ENCODE measurements around the gene CDC42SE2.
"Not testable (repeated sequence)": the region's sequence is repeated elsewhere in the genome, so short reads cannot be mapped to it uniquely, and the experiment has no call there.

CDC42SE2 gene

DNA sequence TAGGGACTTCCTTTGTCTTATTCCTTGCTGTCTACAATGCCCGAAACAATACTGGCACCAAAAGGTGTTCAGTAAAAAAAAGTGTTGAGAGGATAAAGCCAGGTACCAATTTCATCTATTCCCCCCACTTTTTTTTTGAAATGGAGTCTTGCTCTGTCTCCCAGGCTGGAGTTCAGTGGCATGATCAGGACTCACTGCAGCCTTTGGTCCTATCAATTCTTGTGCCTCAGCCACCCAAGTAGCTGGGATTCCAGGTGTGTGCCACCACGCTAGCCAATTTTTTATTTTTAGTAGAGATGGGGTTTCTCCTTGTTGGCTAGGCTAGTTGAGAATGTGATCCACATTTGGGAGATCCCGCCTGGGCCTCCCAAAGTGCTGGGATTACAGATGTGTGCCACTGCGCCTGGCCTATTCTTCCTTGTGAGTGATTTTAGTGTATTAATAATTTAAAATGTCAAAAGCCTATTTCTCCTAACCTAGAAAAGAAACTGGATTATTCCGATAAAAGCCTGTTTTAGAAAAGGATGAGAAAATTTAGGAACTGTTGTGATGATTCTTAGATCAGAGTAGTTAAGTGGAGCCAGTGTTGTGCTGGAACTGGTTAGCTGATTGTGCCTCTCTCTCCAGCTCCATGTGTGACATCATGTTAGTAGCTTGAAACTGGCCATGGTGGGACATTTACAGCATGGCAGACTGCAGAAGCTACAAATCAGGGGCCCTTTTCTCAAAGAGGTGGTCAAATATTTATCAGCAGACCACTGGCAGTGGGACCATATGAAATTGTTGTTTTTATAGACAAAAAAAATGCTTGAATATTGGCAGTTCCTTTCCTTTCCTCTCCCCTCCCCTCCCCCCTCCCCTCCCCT, 14.3 kb downstream of the CDC42SE2 start:
- no peak for DNase-seq (ENCODE audit: low read depth)

DNA sequence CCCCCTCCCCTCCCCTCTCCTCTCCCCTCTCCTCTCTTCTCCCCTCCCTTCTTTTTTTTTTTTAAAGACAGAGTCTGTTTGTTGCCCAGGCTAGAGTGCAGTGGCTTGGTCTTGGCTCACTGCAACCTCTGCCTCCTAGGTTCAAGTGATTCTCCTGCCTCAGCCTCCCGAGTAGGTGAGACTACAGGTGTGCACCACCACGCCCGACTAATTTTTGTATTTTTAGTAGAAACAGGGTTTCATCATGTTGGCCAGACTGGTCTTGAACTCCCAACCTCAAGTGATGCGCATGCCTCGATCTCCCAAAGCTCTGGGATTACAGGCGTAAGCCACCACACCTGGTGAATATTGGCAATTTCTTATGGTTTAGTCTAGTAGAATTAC, 14.9 kb downstream of the CDC42SE2 start:
- not testable (repeated sequence) for DNase-seq (ENCODE audit: low read depth)

DNA sequence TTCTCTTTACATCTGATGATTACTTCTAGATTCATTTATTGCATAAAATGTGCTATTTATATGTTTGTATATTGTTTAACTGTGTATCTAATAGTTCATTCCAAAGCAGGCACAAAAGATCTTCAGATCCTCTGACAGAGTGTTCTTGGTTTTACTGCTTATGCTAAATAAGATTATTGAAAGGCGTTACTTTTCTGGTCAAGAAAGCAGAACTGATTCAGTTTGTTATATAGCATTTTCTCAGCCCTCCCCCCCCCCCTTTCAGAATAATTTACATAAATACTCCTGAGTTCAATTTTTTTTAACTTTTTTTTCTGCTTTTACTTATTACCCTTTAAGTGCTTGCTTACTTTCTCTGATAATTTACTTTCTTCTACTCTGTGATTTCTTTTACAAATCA, 15.4 kb downstream of the CDC42SE2 start:
- no peak for DNase-seq (ENCODE audit: low read depth)

DNA sequence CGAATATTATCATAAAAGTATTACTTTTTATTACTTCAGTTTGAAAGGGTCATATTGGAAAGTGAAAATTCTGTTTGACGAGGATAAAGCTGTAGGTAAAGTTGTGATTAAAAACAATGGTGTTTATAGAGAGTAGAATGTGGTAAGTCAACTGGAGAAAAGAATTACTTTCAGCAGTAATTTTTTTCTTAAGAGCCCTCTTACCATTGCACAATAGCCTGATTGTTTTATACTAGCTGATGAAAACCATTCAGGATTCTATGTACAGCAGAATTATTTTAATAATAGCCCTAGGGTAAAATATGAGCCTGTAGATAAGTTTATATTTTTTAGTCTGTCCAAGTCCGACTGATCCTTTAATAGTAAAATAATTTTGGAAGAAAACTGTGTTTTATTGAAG, 16.6 kb downstream of the CDC42SE2 start:
- DNase-seq (ENCODE audit: low read depth): no peak

DNA sequence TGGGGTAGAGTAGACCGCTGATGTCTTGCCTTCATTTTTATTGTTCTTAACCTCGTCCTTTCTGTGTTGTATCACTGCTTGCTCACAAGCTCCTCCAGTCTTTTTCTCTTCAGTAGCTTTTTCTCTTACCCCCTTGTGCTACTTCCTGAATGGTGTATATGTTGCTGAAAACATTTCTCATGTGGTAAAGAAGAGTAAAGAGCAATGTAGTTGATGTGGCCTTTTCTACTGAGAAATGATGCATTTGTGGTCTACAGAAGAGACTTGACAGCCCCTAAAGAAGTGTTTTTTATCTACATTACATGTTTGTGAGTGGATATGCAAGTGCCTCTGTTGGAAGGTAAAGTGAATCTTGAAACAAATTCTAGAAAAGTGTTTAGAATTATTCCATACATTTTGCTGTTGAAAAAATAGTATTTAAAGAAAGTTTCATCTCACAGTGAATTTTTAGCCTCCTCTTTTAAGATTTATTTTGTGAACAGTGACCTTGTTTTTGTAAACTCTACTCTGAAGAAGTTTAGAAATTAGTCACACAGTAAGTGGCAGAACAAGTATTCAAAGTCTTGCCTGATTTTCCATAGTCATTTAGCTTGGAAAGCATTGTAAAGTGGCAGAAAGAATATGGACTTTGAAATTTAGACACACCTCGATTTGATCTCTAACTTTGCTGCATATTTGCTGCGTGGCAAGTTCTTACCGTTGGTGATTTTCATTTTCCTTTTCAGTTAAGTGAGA, 17.4 kb downstream of the CDC42SE2 start:
- no peak for DNase-seq (ENCODE audit: low read depth)

DNA sequence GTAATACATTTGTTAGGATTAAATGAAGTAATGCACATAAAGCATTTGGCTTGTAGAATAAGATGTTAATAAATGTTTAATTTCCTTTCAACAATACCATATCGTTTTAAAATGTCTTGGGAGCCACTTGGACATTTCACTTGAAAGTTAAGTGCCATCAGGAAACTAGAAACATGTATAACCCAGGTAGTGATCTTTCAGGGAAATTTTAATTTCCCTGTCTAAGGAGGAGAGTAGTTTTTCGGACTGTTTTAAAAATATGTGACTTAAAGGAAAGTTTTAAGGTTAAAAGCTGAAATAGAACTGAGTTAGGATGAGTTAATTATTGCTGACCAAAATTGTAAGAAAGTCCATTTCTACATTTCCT, 18.0 kb downstream of the CDC42SE2 start:
- DNase-seq (ENCODE audit: low read depth): no peak

DNA sequence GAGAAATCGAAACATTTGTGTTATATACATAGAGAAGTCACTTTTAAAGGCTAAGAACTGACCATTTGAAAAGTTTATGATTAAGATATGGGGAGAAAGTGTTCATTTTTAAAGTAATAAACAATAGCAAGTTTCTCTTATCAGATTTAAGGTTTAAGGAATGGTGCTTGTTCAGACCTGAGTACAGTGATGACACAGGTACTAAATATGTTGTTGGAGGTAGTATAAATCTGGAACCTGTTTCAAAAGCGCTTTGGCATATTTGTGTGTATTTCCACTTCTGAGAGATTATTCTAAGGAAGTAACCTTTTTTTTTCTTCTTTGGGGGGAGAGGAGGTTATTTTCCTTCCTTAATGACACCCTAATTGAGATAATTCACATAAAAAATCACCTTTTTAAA, 18.4 kb downstream of the CDC42SE2 start:
- DNase-seq (ENCODE audit: low read depth): no peak

DNA sequence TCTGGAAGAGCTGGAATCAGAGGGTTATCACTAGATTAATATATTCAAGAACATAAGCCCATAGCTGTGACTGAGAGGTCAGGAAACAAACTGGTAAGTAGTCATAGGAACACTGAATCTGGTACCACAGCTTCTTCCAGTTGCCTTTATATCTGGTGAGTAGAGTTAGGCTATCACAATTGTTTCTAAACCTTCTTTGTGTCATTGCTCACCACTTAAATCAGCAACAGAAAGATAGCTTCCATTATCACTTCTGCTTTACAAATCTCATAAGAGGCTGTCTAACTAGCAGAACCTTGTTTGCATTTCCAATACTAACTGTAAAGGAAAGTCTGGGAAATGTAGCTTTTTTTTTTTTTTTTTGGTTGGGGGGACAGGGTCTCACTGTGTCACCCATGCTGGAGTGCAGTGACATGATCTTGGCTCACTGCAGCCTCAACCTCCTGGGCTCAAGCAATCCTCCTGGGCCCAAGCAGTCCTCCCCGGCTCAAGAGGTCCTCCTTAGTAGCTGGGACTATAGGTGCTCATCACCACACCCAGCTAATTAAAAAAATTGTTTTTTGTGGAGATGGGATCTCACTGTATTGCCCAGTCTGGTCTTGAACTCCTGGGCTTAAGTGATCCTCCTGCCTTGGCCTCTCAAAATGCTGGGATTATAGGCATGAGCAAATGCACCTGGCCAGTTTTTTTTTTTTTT, 22.0 kb downstream of the CDC42SE2 start:
- no peak for DNase-seq (ENCODE audit: low read depth)

DNA sequence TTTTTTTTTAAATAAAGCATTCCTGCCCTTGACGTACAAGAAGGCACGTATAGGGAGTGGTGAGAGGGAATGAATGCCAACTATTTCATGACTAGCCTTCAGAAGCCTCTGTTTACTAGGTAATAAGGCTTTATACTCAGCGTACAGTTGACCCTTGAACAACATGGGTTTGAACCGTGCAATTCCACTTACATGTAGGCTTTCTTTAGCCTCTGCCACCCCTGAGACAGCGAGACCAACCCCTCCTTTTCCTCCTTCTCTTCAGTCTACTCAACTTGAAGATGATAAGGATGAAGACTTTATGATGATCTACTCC, 22.5 kb downstream of the CDC42SE2 start:
- DNase-seq (ENCODE audit: low read depth): no peak

DNA sequence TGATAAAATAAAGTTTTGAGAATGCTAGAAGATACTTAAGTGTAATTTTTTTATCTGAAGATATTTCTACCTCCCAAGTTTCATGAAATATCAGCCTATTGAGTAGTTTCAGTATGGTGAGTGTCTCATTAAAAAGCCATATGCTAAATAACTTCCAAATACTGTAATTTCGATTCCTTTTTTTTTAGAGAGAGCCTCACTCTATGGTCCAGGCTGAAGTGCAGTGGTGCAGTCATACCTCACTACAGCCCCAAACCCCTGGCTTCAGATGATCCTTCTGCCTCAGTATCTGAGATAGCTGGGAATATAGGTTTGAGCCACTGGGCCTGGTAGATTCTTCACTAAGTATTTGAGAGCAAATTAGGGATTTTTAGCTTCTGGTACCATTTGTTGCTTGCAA, 24.5 kb downstream of the CDC42SE2 start:
- DNase-seq (ENCODE audit: low read depth): no peak

DNA sequence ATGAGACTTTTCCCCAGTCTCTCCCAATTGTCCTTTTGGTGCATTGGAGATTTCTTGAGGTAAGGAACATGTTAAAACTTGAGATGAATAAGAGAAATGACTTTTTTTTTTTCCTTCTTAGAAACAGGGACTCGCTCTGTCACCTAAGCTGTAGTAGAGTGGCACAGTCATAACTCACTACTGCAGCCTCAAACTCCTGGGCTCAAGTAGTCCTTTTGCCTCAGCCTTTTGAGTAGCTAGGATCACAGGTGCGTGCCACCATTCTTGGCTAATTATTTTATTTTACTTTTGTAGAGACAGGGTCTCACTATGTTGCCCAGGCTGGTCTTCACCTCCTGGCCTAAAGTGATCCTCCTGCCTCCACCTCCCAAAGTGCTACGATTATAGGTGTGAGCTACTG, 25.9 kb downstream of the CDC42SE2 start:
- DNase-seq (ENCODE audit: low read depth): no peak

DNA sequence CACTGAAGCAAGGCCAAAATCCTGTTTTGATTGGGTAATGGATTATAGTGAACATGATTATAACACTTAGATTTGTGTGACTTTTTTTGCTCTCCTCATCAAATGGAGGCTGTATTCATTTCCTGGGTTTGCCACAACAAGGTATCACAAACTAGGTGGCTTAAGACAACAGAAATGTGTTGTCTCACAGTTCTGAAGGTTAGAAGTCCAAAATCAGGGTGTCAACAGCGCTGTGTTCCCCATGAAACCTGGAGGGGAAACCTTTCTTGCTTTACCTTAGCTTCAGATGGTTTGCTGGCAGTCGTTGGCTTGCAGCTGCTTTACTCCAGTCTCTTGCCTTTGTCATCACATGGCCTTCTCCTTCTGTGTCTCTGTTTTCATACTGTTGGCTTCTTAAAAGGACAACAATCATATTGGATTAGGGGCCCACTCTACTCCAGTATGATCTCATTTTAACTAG, 32.4 kb downstream of the CDC42SE2 start:
- no peak for DNase-seq (ENCODE audit: low read depth)

DNA sequence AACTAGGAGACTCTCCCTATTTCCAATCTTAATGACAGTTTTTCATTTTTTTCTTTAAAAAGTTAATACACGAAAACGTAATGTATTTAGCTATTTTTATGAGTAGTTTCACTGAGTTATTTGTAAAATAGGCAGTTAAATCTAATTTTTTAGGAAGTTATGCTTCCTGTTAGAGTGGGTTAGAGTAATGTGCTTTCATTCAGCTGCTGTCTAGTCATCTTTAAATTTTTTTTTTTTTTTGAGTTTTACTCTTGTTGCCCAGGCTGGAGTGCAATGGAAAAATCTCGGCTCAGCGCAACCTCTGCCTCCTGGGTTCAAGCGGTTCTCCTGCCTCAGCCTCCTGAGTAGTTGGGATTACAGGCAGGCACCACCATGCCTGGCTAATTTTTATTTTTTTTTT, 34.0 kb downstream of the CDC42SE2 start:
- no peak for DNase-seq (ENCODE audit: low read depth)

DNA sequence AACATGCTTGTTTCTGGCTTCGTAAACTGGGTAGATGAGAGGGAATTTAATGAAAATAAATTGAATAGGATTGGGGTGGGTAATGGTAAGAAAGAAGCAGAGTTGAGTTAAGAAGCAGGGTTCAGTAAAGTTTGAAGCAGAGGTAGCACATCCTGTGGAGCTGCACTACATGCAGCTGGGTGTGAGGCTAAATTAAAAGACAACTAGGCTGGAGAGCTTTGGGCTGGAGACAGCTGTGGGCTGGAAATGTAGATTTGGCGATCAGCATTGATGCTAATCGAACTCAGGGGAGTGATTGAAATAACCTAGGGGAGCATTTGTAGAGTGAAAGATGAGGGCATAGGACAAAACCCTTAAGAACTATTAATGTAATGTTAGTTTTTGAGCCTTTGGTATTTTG, 35.6 kb downstream of the CDC42SE2 start:
- DNase-seq (ENCODE audit: low read depth): no peak

DNA sequence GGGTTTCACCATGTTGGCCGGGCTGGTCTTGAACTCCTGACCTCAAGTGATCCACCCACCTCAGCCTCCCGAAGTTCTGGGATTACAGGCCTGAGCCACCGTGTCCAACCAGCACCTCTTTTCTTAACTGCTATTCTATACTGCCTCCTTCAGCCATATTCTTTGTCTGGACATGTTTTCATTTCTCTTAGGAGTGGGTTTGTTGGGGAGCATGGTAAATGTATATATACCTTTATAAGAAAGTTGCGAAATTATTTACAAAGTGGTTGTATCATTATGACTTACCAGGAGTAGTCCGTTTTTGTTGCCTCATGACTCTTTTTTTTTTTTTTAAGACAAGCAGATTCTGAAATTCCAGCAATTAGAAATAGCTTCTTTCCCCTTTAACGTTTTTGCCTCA, 38.7 kb downstream of the CDC42SE2 start:
- no peak for DNase-seq (ENCODE audit: low read depth)

DNA sequence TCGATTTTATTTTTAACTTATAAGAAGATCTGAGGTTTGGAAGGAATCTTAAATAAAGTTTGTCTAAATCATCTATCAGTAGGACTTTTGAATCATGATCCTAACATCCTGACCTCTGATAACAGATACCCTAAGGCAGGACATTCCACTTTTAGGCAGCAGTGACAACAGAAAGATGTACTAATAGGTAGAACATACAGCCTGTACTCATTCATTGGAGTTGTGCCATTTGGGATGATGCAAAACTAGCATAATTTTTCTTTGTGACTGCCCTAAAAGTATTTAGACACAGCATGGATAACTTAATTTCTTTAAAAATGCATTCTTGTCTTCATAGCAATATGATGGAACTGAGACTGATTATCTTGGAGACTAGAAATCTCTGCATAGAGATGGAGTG, 39.7 kb downstream of the CDC42SE2 start:
- DNase-seq (ENCODE audit: low read depth): no peak

DNA sequence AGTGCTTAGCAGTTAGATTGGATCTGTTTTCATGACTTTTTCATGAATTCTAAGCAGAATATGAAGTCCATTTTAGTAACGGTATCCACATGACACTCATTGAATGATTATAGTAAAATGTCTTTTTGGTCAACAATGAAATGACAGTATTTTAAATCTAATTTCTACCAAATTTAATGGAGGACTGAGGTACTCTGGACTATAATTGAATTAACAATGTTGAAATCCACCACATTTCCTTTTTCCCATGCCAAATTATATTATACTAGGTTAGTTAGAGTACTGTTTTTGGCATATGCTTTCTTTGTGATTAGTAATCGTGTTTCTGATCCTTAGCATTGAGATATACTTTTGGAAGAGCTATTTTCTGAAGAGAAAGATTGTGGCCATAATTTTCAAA, 40.6 kb downstream of the CDC42SE2 start:
- no peak for DNase-seq (ENCODE audit: low read depth)

DNA sequence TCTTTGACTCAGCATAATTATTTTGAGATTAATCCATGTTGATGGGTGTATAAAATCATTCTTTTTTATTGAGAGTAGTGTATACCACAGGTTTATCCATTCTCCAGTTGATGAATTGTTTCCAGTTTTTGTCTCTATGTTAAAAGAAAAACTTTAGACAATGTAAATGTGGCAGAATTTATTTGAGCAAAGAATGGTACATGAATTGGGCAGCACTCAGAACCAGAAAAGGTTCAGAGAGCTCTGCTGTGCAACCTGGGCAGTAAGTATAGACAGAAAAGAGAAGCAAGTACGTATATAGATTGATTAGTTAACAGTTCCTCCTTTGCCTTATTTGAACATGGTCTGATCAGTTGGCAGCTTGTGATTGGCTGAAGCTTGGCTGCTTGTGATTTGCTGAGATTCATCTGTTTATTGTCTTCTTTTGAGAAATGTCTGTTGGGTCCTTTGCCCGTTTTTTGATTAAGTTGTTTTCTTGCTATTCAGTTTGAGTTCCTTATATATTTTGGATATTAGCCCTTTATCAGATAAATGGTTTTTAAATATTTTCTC, 41.4 kb downstream of the CDC42SE2 start:
- no peak for DNase-seq (ENCODE audit: low read depth)

DNA sequence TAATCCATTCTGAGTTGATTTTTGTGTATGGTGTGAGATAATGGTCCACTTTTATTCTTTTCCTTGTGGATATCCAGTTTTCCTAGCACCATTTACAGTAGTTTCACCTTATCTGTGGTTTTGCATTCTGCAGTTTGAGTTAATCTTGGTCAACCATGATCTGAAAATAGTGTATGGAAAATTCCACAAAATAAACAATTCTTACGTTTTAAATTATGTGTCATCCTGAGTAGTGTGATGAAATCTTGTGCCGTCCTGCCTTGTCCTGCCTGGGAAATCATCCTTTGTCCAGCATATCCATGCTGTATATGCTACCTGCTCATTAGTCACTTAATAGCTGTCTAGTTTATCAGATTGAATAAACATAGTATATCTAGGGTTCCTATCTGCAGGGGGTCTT, 42.1 kb downstream of the CDC42SE2 start:
- DNase-seq (ENCODE audit: low read depth): no peak

DNA sequence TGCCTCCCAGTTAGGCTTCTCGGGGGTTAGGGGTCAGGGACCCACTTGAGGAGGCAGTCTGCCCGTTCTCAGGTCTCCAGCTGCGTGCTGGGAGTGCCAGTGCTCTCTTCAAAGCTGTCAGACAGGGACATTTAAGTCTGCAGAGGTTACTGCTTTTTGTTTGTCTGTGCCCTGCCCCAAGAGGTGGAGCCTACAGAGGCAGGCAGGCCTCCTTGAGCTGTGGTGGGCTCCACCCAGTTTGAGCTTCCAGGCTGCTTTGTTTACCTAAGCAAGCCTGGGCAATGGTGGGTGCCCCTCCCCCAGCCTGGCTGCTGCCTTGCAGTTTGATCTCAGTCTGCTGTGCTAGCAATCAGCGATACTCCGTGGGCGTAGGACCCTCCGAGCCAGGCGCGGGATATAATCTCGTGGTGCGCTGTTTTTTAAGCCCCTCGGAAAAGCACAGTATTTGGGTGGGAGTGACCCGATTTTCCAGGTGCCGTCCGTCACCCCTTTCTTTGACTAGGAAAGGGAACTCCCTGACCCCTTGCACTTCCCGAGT, 48.5 kb downstream of the CDC42SE2 start:
- not testable (repeated sequence) for DNase-seq (ENCODE audit: low read depth)

DNA sequence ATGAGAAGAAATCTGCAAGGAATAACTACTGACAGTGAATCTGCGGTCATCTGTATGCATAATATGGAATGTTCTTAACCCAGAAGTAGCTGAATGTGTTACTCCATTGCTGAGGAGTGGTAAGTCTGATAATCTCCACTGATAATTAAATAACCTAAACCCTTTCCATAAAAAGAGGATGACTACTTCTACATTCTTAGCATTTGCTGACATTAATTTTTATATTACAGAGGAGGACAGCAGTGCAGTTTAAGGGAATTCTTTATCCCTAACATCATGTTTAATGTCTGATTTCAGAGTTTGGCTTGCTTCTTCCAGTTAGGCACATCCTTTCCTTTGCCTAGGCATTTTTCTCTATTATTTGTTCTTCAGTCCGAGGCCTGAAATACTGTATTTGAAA, 52.2 kb downstream of the CDC42SE2 start:
- no peak for DNase-seq (ENCODE audit: low read depth)

DNA sequence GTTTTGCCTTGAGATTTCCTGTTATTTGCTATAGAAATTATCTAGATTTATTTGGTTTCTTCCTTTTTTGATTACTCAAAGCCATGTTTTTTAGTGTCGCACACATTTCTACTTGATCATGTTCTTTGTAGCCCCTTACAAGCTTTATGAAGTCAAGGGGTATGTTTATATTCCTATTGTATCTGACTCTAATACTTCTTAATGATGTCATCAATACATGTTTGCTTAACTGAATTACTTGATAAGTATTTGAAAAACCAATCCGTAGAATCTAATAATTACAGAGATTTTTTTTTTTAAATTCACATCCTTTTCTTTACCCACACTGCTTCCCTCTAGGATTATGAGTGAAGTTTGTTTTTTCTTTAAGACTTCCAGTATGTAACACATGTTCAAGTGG, 53.0 kb downstream of the CDC42SE2 start:
- no peak for DNase-seq (ENCODE audit: low read depth)

DNA sequence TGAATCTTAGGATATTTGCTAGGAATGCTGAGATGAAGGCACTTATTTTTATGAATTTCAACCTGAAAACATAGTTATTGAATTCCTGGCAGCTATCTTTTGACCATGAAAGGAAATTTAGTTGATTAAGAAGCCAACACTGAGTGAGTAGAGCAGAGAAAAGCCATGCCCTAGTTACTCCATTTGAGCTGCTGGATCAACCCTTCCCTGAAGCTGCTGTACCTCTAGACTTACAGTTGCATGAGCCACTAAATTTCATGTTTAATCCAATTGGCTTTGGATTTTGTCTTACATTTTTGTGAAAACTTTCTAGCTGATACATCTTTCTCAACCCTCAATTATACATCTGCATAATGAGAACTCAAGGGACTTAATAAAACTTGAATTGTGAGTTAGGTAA, 54.6 kb downstream of the CDC42SE2 start:
- DNase-seq (ENCODE audit: low read depth): no peak

Measured in activated T-helper 9 cell treated with anti-CD3 and anti-CD28 coated beads, Interleukin-2, amount 50 U/mL, for 16 hours (primary cell).